GM19468 (cell line): ENCODE data around the gene PHKB.
"Not testable (repeated sequence)": the region's sequence is repeated elsewhere in the genome, so short reads cannot be mapped to it uniquely, and the experiment has no call there.

Experiments used
- ATAC-seq: cut with Tn5 transposase; IDR thresholded peaks from one replicate; pipeline ENCODE4 v1.9.1; 2021; ENCODE audit warnings: mild to moderate bottlenecking, moderate library complexity, moderate number of reproducible peaks; ENCODE audit not compliant: unreplicated experiment; ENCODE audit errors: extremely low read depth

PHKB gene

DNA sequence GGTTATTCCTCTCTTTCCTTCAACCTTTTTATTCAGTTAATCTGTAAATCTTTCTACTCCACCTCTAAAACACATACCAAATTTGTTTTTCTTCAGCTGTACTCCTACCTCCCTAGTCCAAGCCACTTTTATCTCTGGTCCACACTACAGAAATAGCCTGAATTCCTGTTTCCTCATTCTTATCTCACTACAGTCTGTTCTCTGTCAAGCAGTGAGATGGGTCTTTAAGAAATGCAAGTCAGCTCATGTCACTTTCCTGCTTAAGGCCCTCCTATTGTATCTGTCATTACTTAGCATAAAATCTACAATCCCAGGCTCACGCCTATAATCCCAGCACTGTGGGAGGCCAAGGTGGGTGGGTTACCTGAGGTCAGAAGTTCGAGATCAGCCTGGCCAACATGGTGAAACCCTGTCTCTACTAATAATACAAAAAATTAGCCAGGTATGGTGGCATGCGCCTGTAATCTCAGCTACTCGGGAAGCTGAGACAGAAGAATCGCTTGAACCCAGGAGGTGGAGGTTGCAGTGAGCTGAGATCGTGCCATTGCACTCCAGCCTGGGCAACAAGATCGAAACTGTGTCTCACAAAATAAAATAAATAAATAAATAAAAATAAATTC lies 7.0 kb downstream of the PHKB start:
- not testable (repeated sequence) for ATAC-seq

- ATAC-seq, result no peak
Observed at GRCh38 chr16:47469227-47469626, 8.1 kb downstream of the PHKB start.

DNA sequence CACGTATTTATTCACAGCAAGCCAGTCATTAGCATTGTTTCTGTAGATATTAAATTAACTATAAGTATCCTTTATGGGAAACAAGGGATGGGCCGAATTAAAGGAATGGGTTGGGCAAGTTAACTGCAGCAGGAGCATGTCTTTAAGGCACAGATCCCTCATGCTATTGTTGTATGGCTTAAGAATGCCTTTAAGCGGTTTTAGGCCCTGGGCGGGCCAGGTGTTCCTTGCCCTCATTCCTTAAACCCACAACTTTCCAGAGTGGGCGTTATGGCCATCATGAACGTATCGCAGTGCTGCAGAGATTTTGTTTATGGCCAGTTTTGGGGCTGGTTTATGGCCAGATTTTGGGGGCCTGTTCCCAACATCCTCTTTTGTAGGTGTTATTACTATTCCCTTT lies 9.1 kb downstream of the PHKB start:
- no peak for ATAC-seq

DNA sequence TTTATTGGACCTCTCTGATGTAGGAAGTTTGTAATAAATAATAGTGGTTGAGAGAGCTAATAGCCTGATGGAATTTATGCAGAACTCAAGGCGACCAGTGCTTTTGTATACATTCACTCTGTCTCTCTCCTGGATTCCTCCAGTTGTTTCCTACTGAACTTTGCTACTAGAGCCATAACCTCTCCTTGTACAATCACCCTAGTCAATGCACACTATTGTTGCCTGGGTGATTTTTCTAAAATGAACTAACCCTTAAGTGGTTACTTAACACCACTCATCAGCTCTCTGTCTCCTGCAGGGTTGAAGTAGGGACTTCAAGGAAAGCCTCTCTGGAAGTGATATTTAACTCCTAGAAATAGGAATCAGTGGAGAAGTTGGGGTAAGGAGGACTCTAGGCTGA lies 9.7 kb downstream of the PHKB start:
- ATAC-seq, result no peak

DNA sequence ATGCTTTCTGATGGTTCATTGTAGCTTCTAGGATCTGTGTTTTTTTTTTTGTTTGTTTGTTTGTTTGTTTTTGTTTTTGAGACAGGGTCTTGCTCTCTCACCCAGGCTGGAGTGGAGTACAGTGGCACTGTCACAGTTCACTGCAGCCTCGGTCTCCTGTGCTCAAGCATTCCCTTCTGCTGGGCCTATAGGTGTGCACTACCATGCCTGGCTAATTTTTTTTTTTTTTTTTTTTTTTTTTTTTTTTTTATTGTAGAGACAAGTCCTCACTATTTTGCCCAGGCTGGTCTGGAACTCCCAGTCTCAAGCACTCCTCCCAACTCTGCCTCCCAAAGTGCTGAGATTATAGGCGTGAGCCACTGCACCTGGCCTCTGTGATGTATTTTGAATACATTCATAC lies 11.9 kb downstream of the PHKB start:
- ATAC-seq, result not testable (repeated sequence)

GRCh38 chr16:47473792-47474191 lies 12.7 kb downstream of the PHKB start:
- no peak for ATAC-seq

GRCh38 chr16:47475786-47476185 lies 14.7 kb downstream of the PHKB start:
- no peak for ATAC-seq

GRCh38 chr16:47476654-47477345 lies 15.7 kb downstream of the PHKB start:
- no peak for ATAC-seq

DNA sequence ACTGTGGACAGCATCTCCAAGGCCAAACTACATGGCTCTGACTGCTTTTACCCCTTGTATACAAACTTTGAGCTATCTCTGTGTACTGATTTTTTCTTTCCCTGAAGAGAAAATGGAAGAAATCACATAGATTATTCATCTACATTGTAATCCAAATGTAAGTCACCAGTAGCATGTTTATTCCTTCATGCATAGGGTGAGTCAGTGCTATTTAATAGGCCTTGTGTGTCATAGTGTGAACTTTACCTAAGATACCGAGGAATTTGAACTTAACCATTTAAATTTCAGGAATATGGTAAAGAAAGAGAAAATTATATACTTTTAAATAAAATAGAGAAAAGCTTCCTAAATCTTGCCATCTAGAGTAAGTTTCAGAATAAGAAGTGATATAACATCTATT lies 16.5 kb downstream of the PHKB start:
- no peak for ATAC-seq

- ATAC-seq, result no peak
Observed at GRCh38 chr16:47480410-47480809, 19.3 kb downstream of the PHKB start.

- no peak for ATAC-seq
Observed at GRCh38 chr16:47481698-47482374, 20.7 kb downstream of the PHKB start.

DNA sequence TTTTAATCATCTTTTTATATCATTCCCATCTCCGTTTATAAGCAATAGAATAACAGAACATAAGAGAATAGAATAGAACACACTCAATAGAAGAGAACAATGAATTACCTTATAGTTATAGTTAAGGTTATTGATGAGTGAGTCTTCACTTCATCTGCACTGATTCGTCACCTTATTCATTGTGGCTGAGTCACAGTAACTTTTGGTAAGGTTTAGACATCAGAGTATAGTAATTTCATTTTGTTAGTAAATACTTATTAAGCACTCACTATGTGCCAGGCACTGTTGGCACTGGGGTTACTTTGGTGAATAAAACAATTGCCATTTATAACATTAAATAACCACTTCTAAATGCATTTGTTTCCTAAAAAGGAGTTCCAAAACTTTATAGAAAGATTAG lies 22.5 kb downstream of the PHKB start:
- no peak for ATAC-seq

DNA sequence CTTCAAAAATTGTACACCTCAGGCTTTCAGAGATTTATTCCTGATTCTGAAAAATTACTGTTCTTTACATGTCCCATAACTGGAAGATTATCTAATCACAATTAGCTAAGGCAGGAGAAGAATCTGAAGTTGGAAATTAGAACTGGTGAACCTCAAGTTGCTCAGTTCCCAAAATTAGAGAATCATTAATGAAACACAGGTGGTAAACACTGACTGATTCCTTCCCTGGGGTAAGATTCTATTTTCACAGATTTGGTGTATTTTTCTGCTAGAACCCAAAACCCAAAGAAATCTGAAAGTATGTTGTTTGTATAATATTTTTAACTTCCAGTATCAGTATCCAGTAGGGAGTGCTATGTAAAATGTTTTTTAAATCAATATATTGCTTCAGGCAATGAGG lies 25.7 kb downstream of the PHKB start:
- ATAC-seq, result no peak

GRCh38 chr16:47488051-47488450 lies 26.9 kb downstream of the PHKB start:
- no peak for ATAC-seq

GRCh38 chr16:47490471-47490870 lies 29.3 kb downstream of the PHKB start:
- ATAC-seq, result no peak

- no peak for ATAC-seq
Observed at GRCh38 chr16:47492036-47492427, 30.9 kb downstream of the PHKB start.

- peak; percentile 88 for ATAC-seq
Observed at GRCh38 chr16:47492428-47493377, 31.6 kb downstream of the PHKB start.

DNA sequence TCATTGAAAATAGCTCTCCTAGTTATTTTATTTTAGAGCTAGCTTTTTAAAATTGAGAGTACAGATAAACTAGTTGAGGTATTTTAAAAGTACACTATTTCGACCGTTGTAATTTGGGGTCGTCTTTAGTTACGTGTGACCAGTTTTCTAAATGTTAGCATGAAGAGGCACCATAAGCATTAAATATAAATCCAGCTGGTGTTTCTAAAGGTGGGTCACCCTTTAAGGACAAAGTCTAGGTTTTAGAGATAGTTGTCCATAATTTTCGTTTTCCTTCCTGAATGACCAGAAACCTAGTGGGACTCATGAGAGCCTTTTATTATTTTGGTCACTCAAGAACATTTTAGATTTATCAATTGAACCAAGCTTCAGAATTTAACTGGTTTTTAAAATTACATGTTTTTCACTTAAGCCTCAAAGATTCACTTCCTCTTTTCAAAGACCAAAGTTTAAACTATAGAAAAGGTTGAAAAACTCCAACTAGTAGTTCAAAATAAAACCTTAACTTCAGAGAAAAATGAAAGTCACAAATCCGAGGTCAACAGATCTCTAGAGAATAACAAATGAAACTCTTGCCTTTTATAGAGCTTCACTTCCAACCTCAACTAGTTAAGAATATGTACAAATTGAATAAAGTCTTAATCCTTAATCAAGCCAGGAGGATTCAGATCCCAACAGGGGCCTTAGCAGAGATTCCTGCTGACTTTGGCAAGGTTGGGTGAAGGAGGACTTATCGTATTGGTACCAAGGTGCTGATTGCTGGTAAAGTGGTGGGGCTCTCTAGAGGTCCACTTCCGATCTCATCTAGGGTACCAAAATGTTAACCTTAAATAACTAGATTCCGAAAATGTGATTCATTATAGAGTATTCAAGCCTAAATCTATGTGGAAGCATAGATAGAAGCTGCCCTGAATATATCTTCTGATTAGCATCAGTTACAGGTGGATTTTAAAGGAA lies 32.5 kb downstream of the PHKB start:
- ATAC-seq, result peak; percentile 23

DNA sequence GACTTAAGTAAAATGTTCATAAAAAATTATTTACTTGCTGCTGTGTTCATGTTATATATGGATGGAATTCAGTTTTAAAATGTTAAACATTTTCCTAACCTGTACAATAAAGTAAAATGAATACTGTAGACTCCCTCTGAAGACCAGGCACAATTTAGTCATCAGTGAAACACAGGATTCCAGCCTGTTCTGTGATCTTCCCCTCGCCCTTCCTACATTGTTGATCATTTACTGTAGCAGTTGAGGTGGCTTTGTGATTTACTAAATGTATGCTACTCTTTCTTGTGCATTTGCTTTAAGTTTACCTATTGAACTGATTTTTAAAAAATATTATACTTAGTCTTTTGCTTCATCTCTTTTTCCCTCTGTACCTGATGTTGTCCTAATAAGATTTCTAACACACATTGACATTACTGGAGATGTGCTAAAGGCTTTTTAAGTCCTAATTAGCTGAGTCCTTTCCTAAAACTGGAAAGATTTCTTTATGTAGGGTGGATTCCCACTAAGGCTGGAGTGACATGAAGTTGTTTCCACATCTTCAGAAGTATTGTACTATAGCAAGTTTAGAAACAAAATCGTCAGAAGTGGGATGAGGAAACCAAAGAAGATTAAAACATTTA lies 38.1 kb downstream of the PHKB start:
- ATAC-seq, result no peak
